Skeletal muscle satellite cell (primary cell): ENCODE measurements around the gene BRAT1. TPM values are rescaled to one million over a fixed set of nuclear protein-coding genes. Genes with fewer than 3 reads are reported as not detected.

Source experiments
- H3K27me3 ChIP-seq: 2 replicates; pipeline ENCODE4 v1.7.0; 2013; ENCODE audit warnings: low read length; ENCODE audit not compliant: control insufficient read depth, insufficient read depth
- H3K36me3 ChIP-seq: 2 replicates; pipeline ENCODE4 v1.7.0; 2013; ENCODE audit warnings: mild to moderate bottlenecking, control low read depth, low read length; ENCODE audit not compliant: insufficient read depth
- H3K4me1 ChIP-seq: 2 replicates; pipeline ENCODE4 v1.7.0; 2013; ENCODE audit warnings: low read length; ENCODE audit not compliant: control insufficient read depth, insufficient read depth
- H3K4me2 ChIP-seq: 2 replicates; pipeline ENCODE4 v1.7.0; 2013; ENCODE audit warnings: mild to moderate bottlenecking, low read length
- H3K4me3 ChIP-seq: 2 replicates; pipeline ENCODE4 v1.7.0; 2013; ENCODE audit warnings: low read length
- H3K9ac ChIP-seq: 2 replicates; pipeline ENCODE4 v1.7.0; 2013; ENCODE audit warnings: mild to moderate bottlenecking, low read depth, low read length, moderate library complexity
- H3K9me3 ChIP-seq: replicated peaks from 2 replicates; pipeline ENCODE4 v1.7.0; 2013; ENCODE audit warnings: mild to moderate bottlenecking, control low read depth, low read length
- total RNA-seq: library from RNA; depleted of rRNA; stranded (reverse); fragments of >200 nt; gene quantifications from 2 replicates; pipeline ENCODE4 v1.2.3, GENCODE V29; 2012; rRNA removed

BRAT1 gene
- 25.3 and 31.0 TPM in 2 replicates for total RNA-seq

DNA sequence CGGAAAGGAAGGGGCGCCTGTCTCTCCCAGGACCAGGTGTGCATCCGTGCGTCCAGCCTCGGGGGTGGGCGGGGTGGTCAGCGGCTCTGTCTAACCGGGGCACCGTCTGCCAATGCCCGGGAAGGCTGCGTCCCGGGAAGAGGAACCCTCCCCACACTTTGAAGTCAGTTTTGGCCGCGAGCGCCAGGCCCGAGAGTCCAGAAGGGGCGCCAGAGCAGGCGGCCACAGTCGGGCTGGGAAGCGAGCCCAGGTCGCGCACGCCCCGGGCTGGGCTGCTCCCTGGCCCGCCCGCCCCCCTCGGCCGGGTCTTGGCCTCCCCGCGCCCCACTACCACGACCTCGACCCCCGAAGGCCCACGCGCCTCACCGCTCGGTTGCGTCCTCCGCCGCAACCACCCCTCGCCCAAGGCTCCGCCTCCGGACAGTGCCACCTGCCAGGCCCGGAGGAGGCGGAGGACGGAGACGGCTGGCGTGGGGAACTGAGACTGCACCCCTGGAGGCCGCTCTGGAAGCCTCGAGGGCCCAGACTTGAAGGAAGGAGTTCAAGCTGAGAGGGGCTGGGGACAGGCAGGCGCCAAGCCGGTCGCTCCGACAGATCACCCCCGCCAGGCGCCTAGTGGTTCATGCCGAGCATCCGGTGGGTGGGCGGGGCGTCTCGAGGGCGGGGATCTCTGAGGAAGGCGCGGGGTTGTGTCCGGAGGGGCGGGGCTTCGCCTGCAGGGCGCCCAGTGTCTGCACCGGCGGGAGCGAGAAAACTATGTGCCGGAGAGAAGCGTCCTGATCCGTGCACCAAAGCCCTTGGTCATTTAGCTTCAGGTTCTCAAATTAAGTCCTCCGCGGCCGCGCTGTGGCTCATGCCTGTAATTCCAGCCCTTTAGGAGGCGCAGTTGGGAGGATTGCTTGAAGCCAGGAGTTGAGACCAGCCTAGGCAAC is at the start of gene BRAT1:
Gene BRAT1, minus strand, starts transcription at position 404 of the 932 bp plus-strand sequence. CDS start 1,093 bp downstream, outside the sequence.
- Histone ChIP-seq H3K4me1 (peaks cover 29% of the 10 kb centered on the region), H3K4me2 (peak within 1 kb of the TSS; percentile 83), H3K9ac (peak within 1 kb of the TSS; percentile 90), H3K36me3 (peaks cover 9% of the 10 kb centered on the region), H3K9me3 (no peaks in the 10 kb centered on the region), H3K27me3 (no peaks in the 10 kb centered on the region), H3K4me3 (peak within 1 kb of the TSS; percentile 82)

DNA sequence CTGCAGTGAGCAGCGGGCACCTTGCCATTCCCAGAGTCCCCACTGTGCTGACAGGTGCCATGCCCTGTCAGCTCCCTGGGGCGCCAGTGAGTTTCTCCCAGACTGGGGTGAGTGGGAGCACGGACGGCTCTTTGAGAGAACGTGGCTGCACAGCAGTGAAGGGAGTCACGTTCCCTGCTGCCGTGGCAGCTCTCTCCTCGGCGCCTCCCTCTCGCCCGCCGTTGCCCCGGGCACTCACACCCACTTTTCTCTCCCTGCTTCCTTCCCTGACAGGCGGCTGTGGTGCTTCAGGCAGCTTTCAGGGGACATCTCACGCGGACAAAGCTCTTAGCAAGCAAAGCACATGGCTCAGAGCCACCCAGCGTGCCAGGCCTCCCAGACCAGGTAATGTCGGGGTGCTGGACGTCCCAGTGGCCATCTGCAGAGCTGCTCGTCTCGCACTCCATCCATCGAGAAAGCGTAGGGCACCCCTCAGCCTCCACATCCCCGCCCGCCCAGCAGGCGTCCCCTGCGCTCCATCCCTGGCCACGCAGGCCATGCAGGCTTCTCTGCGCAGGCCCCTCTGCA is 49.4 kb upstream of the BRAT1 start:
- Histone ChIP-seq H3K9me3 (no peaks in the 10 kb centered on the region), H3K4me3 (no peak overlapping the region), H3K36me3 (peaks cover 17% of the 10 kb centered on the region), H3K9ac (no peak overlapping the region), H3K27me3 (no peaks in the 10 kb centered on the region), H3K4me1 (peaks cover 15% of the 10 kb centered on the region), H3K4me2 (no peak overlapping the region)

GRCh38 chr7:2603044-2603965 is 48.0 kb upstream of the BRAT1 start:
- H3K36me3 ChIP-seq = peaks cover 20% of the 10 kb centered on the region
- H3K4me1 ChIP-seq = peaks cover 15% of the 10 kb centered on the region
- no peak overlapping the region for H3K4me2 ChIP-seq
- no peak overlapping the region for H3K9ac ChIP-seq
- H3K9me3 ChIP-seq = no peaks in the 10 kb centered on the region
- no peaks in the 10 kb centered on the region for H3K27me3 ChIP-seq
- no peak overlapping the region for H3K4me3 ChIP-seq

- H3K4me3 ChIP-seq = no peak overlapping the region
- no peaks in the 10 kb centered on the region for H3K9me3 ChIP-seq
- H3K4me1 ChIP-seq = peaks cover 11% of the 10 kb centered on the region
- no peak overlapping the region for H3K9ac ChIP-seq
- H3K4me2 ChIP-seq = no peak overlapping the region
- peaks cover 20% of the 10 kb centered on the region for H3K36me3 ChIP-seq
- H3K27me3 ChIP-seq = no peaks in the 10 kb centered on the region
Observed at GRCh38 chr7:2602406-2603043, 47.2 kb upstream of the BRAT1 start.

GRCh38 chr7:2601907-2602306 is 46.6 kb upstream of the BRAT1 start:
- H3K9ac ChIP-seq = no peak overlapping the region
- no peak overlapping the region for H3K4me3 ChIP-seq
- H3K4me1 ChIP-seq = peaks cover 5% of the 10 kb centered on the region
- peaks cover 20% of the 10 kb centered on the region for H3K36me3 ChIP-seq
- H3K4me2 ChIP-seq = no peak overlapping the region
- H3K9me3 ChIP-seq = no peaks in the 10 kb centered on the region
- no peaks in the 10 kb centered on the region for H3K27me3 ChIP-seq

- Histone ChIP-seq H3K36me3 (peaks cover 20% of the 10 kb centered on the region), H3K4me3 (no peak overlapping the region), H3K27me3 (no peaks in the 10 kb centered on the region), H3K9ac (no peak overlapping the region), H3K4me2 (no peak overlapping the region), H3K9me3 (no peaks in the 10 kb centered on the region), H3K4me1 (no peaks in the 10 kb centered on the region)
Observed at GRCh38 chr7:2601065-2601464, 45.7 kb upstream of the BRAT1 start.

DNA sequence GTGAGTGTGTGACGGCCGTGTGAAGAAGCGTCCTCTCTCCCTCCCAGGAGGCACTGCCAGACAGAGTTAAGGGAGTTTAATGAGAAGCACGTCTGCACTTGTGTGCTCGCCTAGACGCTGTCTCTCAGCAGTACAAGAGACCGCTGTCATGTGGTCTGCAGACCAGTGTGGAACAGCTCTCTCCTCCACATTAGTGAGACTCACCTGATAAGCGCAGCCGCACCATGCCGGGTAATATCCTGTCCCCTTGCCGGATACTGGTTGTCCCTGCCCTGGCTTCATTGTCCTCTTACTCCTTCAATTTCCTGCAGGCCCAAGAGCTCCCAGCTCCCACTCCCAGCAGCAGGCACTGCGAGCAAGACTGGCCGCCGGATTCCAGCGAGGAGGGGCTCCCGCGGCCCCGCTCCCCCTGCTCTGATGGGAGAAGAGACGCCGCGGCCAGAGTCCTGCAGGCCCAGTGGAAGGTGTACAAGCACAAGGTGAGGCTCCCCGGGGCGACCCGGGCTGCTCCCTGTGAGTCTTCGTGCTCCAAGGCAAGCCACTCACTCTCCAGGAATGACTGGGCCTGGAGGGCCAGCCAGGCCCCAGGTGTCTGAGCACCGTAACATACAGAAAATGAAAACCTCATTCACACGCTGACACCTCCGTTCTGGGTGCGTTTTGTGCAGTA is 43.0 kb upstream of the BRAT1 start:
- H3K4me3 ChIP-seq = no peak overlapping the region
- H3K9ac ChIP-seq = no peak overlapping the region
- no peaks in the 10 kb centered on the region for H3K4me1 ChIP-seq
- H3K4me2 ChIP-seq = no peak overlapping the region
- no peaks in the 10 kb centered on the region for H3K9me3 ChIP-seq
- H3K36me3 ChIP-seq = peaks cover 31% of the 10 kb centered on the region
- no peaks in the 10 kb centered on the region for H3K27me3 ChIP-seq

DNA sequence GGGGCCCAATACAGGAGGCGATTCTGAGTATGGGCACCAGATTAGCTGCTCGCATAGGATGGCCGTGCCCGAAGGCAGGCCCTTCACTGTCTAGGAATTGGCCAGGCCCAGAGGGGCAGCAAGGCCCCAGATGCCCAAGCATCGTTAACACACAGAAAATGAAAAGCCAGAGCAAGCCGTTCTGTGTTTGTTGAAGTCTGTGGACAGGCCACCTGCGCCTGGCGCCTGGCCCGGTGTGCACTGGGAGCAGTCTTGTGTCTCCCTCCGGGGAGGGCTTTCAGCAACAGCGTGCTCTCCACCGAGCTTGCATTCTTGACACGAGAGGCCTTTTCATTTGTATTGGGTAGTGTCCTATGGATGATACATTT is 41.9 kb upstream of the BRAT1 start:
- no peaks in the 10 kb centered on the region for H3K9me3 ChIP-seq
- H3K36me3 ChIP-seq = peaks cover 38% of the 10 kb centered on the region
- H3K4me2 ChIP-seq = no peak overlapping the region
- no peak overlapping the region for H3K4me3 ChIP-seq
- no peaks in the 10 kb centered on the region for H3K27me3 ChIP-seq
- H3K9ac ChIP-seq = no peak overlapping the region
- H3K4me1 ChIP-seq = no peaks in the 10 kb centered on the region

DNA sequence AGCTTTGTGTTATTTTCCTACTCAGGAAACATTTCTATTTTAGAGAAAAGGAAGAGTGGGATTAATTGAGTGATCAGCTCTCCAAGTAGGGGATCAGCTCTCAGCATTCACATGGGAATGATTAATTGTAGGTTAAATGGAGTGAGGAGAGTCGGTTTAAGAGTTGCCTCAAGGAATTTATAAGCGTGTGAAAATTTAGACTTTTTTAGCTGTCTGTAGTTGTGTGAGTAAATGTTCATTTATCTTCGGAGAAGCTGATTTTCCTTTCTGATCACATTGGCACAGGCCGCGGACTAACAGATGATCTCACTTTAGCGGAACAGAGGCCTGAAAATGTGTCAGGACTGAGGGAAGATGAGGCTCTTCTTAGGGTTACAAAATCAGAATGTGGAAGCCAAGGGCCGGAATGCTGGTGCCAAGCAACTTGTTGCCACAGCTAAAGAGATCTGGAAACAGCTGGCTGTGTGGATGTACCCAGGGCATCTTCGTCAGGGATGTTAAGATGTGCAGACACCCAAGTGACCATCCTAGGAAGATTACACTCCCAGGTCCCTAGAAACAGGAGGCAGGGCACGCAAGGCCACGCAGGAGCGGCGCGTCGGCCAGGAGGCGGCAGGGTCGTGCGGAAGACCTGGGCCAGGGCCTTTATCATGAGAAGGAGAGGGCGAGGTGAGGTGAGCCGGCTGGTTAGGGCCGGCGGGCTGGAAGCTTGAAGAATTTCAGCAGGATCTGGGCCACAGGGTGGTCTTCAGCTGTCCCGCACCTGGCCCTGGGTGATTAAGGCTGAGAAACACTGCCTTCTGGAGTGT is 41.3 kb upstream of the BRAT1 start:
- peaks cover 39% of the 10 kb centered on the region for H3K36me3 ChIP-seq
- H3K4me3 ChIP-seq = no peak overlapping the region
- no peak overlapping the region for H3K9ac ChIP-seq
- H3K4me1 ChIP-seq = no peaks in the 10 kb centered on the region
- no peaks in the 10 kb centered on the region for H3K27me3 ChIP-seq
- H3K9me3 ChIP-seq = no peaks in the 10 kb centered on the region
- no peak overlapping the region for H3K4me2 ChIP-seq

DNA sequence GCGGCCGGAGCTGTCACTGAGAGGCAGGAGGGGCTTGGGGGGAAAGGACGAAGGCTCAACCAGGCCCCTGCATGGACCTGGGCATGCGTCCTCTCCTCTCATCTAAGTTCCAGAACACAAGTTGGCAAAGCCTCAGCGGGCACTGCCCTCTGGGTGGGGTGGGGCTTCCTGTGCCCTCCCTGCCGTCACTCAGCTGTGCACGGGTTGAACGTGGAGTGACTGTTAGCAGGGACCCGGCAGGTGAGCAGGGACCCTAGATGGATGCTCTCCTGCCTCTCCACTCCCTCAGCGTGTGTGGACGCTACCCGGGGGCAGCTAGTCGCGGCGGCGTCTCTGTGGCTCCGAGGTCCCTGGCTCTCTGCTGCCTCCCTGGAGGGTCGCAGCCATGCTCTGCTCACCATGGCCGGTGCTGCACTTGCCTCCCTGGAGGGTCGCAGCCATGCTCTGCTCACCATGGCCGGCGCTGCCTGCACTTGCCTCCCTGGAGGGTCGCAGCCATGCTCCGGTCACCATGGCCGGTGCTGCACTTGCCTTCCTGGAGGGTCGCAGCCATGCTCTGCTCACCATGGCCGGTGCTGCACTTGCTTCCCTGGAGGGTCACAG is 40.0 kb upstream of the BRAT1 start:
- Histone ChIP-seq H3K9me3 (no peaks in the 10 kb centered on the region), H3K36me3 (peaks cover 29% of the 10 kb centered on the region), H3K4me3 (no peak overlapping the region), H3K9ac (no peak overlapping the region), H3K4me2 (no peak overlapping the region), H3K27me3 (no peaks in the 10 kb centered on the region), H3K4me1 (no peaks in the 10 kb centered on the region)
